GM18870 (cell line): ENCODE results near the gene MRPS10.

Source experiments
- ATAC-seq: cut with Tn5 transposase; IDR thresholded peaks from one replicate; pipeline ENCODE4 v1.9.1; 2021; ENCODE audit warnings: moderate library complexity; ENCODE audit not compliant: unreplicated experiment

MRPS10 gene

DNA sequence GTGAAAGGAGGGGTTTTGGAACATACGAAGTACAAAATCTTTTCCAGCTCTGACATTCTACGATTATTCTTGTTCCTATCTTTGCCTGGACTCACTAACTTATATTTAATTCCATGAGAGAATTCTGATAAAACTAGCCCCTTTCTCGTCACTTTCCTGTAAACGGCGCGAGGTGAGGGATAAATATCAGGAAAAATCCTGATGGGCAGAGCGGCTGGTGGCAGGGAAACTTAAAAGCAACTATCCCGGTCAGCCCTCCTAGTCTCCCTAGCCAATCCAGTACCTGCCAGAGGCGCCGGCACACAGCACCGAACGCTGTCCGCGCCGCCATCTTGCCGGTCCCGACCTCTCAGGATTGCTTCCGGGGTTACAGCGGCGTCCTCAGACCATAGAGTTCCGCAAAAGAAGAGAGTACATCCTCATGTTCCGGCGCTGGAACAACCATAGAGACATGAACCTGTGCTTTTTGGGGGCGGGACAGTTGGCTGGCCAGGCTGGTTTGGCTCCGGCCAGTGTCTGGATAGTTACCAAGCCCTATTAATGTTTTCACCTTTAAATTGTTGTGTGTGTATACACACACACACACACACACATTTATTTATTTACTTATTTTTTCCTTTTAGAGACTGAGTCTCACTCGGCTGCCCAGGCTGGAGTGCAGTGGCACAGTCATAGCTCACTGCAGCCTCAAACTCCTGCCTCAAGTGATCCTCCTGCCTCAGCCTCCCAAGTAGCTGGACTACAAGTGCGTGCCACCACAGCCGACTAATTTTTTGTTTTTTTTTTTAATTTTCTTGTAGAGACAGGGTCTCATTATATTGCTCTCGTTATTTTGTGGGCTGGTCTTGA, at the start of gene MRPS10:
TSS of gene MRPS10 (minus strand) at position 343 of the 849 bp plus-strand sequence. CDS start at position 331, 12 bp downstream.
- peak; percentile 79 for ATAC-seq

DNA sequence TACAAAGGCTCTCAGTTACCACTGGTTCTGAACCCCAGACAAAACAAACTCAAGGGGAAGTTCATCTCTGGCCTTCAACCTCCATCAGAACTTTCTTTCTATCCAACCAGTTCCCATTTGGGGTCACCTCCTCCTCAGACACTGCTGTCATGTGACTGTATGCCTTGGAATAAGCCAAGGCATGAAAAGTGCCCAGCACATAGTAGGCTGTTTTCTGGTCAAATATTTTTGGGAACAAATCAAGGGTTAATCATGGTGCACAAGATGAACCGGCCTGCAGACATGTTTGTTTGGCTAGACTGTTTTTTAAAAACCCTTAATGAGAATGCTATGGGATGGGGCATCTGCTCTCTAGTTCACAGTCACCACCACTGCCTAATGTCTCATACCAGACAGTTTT, 48.9 kb upstream of the MRPS10 start:
- ATAC-seq, result no peak

DNA sequence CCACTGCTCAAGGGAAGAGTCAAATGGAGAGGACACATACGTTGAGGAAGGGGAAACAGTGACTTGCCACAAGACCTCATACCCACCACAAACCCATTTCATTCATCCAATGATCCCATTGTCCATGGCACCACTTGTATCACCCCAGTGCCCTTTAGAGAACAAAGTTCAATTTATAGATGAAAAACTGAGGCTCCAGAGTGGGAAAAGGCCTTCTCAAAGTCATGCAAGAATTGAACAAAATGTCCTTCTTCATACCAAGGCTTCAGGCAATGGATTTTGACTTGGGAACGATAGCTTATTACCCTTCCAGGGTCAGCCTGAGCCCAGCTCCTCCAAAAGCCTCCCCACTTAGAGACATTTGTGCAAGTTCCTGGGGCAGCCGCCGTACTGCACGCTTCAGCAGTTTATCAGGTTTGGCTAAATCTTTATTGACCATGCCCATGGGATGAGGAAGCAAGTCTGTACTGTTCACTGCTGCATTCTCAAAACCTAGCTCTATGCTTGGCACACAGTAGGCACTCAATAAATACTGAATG, 47.3 kb upstream of the MRPS10 start:
- ATAC-seq, result no peak

DNA sequence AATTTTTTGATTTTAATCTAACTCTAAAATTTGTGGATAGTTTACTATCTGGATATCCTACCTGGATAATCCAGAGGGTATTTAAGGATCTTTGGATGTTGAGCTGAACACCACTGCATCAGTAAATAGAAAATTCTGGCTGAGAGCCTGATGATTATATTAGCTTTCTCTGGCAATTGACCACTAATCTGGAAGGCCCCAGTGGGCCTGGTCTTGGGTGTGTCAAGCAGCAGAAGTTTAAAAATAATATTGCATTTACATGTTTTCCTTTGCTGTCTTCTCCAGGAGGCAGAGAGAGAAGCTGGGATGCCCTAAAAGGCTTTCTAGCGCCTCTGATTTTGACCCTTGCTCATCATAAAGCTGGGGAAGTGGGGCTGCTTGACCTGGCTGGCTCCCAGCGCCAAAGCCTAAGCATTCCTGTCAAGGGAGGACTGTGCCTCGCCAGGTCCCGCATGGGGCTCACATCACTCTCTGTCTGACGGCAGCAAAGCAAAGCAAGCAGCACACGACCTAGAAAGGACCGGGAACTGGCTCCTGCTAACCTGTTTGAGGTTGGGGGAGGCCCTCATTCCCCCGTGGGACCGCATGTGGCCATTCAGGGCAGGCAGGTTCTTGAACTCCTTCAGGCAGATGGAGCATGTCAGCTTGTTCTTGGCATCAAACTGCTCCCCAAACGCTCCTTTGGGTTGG, 46.6 kb upstream of the MRPS10 start:
- ATAC-seq, result no peak

DNA sequence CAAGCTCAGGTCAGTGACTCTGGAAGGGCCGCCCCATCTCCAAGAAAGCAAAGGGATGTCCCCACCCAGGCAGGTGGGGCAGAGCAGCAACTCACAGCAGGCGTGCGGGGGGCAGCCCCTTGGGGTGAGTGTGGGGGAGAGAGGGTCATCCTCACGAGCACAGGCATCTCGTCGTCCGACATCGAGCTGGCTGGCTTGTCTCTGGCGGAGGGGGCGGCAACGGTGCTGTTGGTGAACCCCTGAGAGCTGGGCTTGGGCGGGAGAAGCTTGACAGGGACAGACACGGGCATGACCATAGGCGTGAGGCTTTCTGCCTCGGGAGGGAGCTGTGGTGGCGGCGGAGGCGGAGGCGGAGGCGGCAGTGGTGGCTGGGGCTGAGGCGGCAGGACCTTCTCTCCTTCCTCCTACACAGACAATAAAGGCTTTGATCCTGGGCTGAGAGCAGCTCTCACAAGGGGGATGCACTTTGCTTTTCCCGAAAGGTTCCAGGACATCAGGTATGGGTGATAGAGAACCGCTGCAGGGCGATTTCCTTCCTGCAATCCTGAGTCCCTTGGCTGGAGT, 45.6 kb upstream of the MRPS10 start:
- no peak for ATAC-seq

DNA sequence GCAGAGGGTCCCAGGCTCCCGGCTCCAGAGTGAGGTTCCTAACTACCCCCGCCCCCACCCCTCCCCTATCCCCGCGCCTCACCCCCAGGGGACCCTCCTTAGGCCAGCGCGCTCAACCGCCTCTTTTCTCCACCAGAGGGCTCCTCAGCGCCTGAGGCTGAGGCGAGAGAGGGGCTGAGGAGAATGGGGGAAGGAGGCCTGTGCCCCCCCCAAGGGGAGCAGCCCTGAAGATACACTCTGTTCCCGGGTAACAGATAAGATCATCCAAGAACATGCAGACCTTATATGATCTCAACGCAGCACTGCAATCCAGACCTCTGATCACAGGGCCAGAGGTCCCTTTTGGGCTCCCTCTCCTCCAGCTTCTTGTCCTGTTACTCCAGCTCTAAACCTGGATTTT, 43.3 kb upstream of the MRPS10 start:
- no peak for ATAC-seq

DNA sequence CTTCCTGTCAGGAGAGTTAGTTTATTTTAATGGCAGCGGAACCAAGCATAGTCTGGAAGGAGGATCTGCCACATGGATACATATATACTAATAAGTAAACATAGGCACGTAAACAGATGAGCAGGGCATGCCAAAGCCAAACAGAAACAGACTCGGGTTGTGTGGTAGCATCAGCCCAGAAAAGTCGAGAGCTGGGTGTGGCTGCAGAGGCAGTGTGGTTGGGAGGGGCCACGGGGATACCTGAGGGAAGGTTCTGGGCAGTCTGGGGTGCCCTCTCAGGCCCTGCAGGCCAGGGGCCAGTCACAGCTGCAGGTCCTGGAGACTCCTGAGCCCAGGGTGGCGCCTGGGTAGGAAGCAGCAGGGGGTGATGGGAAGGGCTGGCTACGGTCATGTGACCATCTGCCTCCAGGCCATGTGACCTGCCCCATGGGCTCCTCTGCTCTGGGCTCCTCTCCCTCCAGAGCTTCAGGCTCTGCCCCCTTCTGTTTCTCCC, 42.8 kb upstream of the MRPS10 start:
- ATAC-seq, result no peak

DNA sequence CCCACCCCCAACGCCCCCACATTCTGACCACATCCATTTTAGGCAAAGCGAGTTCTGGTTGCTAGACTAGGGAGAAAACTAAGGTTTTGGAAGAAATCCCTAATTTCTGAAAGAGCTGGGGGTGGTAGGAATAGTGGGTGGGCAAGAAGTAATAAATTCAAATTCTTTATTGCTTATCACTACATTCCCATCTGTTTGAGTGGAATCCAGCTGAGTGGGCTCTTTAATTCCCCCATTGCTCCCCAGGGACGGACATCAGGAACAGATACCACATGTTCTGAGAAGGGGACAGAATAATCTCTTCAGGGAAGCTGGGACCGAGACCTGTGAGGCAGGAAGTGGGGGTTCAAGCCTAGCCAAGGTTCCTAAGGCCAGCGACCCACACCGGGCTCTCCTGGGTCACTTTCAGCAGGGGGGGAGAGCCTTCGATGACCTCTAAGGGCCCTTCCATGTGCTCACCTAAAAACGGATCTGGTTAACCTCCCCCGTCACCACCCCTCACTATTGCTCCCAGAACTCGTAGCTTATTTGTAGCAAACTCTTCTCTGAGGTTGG, 42.3 kb upstream of the MRPS10 start:
- ATAC-seq, result no peak

DNA sequence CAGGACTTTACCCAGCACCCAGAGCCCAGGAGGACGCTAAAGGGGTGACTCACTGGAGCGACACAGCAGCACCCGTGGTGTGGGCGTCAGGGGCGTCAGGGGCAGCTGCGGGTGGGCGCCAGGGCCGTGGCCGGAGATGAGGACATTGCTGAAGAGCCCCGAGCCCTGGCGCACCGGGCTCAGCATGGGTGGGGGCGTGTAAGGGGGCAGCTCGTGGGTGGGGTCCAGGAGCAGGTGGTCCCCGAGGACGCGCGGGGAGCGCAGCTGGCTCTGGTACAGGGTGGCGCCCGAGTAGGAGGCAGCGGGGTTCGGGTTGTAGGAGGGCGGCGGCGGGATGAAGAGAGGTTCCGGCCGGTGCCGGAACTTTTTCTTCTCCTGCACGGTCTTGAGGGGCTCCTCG, 41.6 kb upstream of the MRPS10 start:
- no peak for ATAC-seq

DNA sequence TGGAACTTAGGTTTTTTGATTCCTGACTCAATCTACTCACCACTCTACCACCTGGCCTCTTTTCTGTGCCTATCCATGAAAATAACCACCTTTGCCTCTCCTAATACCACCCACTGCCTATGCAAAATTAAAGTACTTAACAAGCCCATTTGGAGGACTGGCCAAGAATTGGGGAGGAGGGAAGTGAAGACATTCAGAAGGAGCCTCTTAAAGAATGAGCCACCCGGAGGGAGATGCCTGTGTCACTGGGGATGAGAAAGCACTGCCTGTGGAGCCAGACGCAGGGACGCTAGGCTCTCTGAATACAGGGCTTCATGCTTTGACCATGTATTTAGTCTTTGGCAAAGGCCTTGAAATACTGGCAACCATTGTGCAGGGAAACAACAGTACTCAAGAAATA, 40.0 kb upstream of the MRPS10 start:
- no peak for ATAC-seq

DNA sequence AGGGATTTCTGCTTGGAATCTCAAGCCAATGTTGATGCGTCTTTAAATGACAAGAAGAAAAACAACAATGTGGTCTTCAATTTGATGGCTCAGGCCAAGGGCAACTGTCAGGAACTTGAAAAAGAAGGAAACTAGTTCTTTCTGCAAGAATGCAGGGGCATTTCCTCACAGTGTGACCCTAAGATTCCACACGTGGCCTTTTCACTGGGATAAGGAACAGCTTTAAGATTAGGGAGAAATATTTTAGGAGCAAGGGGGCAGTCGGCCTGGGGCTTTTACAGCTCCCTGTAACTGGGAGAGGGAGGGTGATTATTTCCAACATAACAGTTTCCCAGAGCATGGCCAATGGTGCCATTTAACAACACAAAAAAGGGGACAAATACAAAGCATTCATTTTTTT, 39.4 kb upstream of the MRPS10 start:
- ATAC-seq, result no peak

DNA sequence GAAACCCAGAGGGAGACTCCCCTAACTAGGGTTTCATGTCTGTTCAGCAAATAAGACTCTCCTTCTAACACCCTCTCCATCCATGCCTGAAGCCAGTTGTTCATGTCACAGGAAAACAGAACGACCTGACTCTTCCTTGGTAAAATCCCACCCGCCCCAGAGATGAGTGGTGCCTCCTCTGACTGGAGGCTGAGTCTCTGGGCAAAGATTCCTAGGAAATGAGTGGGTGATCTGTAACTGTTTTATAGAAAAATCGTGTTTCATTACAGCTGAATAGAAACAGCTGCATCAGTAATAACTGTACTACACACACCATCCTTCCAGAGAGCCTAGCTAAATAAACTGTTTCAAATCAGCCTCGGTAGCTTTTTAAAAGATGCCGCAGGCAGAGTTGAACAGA, 37.4 kb upstream of the MRPS10 start:
- ATAC-seq, result no peak

DNA sequence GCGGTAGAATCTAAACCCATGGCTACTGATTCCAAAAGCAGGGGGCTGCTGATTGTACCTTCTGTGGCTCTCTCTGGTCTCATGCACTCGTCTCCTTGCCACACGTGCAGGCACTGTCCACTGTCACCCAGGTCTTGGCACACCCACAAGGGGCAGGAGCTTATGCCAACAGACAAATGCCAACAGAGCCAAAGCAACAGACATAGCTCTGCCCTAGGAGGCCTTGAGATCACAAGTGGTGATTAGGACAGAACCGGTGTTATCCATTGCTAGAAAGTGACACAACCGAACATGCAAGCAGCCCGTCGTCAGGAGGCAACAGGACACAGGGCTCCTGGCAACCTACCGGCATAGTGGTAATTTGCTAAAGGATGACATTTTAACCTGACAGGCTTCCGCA, 36.8 kb upstream of the MRPS10 start:
- ATAC-seq, result no peak

DNA sequence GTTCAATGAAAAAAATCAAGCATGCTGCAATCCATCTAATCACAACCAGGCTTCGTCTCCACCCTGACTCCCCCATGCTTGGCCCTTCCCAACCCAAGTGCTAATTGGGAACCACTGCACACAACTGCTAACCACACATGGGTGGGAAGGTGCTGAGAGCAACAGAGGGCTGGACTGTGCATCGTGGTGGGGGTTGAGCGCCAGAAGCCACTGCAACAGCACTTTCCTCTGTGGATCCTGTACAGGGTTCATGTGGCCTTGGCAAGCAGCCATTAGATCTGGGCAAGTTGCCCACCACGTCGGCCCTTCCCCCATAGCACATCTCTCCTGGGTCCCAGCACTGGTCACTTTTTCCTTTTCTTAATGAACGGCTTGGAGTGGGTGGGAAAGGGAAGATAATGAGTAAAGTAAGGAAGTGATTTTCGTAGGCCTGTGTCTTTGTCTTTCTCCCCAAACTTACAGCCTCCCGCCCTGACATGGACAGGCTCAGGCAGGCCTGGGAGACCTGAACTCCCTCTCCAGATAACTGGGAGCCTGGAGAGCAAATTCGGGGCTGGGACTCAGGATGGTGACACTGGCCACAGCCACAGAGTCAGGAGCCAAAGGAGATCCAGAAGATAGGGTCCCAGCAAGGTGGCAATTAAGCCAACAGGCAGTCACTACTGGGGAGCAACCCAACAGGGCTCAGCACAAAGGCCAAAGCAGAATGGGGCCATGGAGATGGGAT, 34.4 kb upstream of the MRPS10 start:
- no peak for ATAC-seq

DNA sequence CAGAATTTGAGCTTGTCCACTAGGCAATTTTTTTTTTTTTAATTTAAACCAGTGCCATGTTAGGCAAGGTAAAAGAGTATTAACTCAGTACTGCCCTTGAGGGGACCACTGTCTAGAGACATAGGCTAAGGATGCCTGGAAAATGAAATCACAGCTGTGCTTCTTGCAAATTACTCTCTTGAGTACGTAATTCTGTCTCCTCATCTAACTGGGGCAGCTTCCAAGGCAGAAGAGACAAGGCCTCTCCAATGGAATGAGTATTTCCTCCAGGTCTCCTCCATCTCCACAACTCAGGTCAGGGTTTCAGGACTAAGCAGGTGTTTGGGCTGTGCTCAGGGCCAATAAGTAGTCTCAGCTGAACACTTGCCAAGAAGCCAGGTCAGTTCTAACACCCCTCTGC, 33.8 kb upstream of the MRPS10 start:
- ATAC-seq, result no peak

DNA sequence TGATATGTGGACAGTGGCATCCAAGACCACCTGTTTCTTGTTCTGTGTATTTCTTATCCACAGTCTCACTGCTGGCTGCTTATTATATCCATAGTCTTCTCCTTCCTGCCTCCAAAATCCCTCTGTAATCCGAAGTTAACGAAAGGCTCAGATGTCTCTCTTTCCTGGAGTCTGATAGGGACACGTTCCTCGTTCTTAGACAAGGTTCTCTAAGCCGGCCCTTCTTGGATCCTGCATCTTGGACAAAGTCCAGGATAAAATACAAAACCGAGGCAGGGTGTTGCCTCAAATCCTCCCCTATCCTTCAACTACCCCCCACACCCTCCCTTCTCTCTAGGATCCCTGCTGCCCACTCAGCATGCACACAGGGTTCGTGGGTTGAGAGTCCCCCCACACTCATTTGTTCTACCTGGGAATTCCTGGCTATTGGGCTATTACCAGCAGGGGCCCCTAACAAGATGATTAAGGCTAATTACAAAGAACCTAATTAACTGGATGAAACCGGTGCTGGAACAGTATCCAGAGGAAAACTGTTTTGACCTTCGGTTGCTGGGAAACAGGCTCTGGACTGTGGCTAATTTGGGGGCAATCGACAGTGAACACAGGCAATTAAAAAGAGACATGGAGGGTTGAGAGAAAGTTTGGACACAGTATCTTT, 32.7 kb upstream of the MRPS10 start:
- ATAC-seq, result no peak

DNA sequence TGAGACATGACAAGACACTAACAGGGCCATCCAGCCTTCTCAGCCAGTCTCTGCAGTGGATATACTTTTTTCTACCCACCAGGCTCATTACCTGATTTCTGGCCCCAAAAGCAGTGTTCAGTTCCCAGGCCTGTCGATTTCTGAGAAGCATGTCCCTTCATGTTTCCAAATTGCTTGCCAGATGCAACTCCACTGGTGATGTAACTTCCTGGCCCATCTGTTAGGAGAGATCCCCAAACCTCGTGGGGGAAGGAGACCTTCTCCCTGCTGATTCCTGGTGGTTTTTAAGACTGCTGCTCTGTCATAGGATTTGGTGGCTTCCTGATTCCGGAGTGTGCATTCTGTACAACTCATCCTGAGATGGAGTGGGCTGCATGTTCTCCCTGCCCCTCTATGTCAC, 31.6 kb upstream of the MRPS10 start:
- ATAC-seq, result no peak

DNA sequence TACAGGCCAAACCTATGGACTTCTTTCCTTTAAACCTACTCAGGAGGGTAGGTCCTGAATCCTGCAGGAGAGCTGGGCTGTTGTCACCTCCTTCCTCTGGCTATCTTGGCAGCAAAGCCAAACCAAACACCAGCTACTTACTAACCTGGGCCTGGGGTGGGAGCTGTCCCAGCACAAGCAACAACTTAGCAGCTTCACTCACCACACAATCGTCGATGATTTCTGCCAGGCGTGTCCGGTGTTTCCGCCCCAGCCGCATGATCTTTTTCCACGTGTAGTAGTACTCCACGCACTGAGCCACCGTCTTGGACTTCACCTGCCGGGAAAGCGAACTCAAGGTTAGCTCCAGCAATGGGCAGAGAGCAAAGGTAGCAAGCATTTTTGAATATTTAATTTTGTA, 25.4 kb upstream of the MRPS10 start:
- ATAC-seq, result no peak

DNA sequence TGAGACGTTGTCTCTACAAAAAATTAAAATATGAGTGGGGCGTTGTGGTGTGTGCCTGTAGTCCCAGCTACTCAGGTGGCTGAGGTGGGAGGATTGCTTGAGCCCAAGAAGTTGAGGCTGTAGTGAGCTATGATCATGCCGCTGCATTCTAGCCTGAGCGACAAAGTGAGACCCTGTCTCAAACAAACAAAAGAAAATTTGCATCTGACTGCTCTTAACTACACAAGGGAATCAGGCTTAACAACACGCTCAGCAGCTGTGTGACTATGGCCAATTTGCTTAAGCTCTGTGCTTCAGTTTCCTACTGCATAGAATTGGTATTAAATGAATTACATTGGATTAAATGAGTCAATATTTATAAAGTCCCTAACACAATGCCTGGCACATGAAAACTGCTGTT, 24.3 kb upstream of the MRPS10 start:
- no peak for ATAC-seq

DNA sequence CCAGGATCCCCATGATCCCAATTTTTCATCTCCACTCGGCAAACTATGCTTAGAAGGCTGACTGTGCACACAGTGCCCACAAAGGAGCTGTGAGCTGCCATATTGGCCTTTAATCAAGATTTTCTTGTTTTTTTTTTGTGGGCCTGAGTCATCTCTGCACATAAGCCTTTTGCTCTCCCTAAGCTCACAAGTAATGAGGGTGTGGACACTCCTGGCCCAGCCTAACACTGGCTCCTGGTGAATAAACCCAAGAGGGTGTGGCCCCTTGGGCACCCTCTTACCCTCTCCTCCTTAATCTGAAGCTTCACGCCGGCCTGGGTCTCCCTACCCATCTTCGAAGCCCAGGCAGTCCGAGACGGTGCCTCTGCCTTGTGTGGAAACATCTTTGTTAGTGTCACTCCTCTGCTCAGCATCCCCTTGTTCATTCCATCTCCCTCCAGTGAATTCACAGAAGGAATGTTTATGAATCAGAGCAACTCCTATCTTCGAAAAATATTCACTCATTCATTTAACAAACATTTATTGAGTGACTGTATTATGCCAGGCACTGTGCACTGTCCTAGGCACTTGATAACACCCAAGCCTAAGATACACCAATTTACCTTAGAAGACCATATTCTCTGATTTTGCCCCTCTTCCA, 22.2 kb upstream of the MRPS10 start:
- no peak for ATAC-seq
